HK-2 (cell line): ENCODE measurements around the gene FBXW8.

Source experiments
- DNase-seq: peaks from one replicate; pipeline ENCODE4 v3.0.0-alpha.2; 2018; ENCODE audit not compliant: unreplicated experiment

FBXW8 gene

DNA sequence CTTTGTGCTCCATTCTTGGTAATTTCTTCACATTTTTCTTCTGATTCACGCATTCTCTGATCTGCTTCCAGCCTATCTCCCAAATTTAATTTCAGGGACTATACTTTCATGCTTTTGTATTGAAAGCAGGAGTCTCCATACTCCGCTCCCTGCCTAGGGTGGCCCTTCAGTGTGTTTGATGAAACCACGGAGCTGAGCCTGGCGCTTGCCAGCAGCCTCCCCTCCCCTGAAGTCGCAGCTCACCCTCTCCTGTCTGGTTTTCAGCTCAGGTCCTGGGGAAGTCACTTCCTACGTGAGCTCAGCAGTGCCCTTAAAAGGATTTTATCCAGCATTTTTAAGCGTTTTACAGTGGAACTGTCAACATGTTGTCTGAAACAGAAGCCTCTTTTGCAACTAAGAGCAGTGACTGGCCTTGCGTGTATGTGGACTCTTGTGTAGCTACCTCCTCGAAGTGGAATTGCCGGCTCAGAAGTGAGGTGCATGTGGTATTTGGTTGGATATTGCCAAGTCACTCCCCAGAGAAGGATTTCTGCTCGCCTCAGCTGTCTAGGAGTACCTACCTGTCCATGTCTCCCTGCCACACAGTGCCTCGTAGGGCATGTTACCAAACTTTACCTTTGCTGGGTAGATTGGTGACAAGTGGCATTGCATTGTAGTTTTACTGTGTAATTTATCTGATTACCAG lies 109.9 kb downstream of the FBXW8 start:
- no peak for DNase-seq

DNA sequence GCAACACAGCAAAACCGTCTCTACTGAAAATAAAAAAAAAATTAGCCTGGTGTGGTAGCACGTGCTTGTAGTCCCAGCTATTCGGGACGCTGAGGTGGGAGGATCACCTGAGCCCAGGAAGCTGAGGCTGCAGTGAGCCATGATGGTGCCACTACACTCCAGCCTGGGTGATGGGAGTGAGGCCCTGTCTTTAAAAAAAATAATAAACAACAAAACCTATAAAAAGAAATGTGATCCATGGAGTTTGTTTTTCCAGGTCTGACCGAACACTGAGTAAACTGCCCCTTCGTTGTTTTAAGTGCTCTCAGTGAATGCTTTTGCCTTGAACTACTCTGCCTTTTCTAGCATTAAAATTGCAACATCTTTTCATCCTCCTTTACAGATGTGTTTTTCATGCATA lies 111.7 kb downstream of the FBXW8 start:
- no peak for DNase-seq

DNA sequence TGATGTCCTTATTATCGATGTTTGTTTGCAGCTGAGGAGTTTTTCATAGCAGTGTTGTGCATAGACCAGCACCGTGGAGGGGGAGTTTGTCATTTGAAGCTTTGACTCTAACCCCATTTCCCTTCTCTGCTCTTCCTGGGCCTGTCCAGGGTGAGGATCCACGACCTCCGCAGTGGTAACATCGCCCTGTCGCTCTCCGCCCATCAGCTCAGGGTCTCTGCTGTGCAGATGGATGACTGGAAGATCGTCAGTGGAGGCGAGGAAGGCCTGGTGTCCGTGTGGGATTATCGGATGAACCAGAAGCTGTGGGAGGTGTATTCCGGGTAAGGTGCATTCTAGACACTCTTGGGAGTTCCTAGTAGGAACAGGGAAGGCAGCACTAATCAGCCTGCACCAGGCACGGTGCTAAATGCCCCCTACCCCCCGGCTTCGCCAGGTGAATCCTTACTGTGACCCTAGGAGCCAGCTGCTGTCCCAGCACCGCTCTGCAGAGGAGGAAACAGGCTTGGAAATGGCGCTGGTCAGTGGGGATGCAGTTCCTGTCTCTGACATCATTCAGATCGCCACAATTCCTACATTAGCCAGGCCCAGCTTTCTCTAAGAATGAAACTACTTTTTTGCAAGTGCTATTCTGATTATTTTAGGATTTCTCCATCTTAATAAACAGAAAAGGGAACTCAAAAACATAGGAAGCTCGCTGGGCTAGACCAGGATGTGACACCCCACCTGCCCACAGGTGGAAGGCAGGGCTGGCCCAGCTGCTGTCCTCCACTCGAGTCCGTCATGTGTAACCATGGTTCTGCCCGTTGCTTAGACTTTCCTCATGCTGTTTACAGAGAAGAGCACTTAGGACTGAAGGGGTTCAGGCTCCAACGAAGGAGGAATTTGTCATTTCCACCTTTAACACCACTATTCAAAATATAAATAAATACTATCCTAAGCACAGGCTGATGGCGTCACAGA lies 113.5 kb downstream of the FBXW8 start:
- no peak for DNase-seq

DNA sequence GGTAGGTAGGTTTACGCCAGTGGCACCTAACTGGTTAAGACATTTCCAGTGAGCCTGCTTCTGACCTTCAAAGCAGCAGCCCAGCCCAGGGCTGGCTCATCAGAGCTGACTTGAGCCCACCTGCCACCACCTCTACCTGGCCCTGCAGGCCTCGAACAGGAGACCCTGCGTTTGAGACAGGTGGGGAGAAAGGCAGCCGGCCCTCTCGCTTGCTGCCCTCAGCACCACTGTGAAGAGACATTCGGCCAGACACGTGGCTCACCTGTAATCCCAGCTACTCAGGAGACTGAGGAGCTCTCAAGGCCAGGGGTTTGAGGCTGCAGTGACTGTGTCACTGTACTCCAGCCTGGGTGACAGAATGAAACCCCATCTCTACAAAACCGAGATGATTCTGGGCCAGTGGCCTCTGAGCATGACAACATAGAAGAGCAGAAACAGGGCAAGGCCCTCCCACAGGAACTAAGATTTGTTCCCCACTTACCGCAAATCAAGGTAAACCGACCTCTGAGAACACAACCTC lies 114.3 kb downstream of the FBXW8 start:
- DNase-seq = no peak

DNA sequence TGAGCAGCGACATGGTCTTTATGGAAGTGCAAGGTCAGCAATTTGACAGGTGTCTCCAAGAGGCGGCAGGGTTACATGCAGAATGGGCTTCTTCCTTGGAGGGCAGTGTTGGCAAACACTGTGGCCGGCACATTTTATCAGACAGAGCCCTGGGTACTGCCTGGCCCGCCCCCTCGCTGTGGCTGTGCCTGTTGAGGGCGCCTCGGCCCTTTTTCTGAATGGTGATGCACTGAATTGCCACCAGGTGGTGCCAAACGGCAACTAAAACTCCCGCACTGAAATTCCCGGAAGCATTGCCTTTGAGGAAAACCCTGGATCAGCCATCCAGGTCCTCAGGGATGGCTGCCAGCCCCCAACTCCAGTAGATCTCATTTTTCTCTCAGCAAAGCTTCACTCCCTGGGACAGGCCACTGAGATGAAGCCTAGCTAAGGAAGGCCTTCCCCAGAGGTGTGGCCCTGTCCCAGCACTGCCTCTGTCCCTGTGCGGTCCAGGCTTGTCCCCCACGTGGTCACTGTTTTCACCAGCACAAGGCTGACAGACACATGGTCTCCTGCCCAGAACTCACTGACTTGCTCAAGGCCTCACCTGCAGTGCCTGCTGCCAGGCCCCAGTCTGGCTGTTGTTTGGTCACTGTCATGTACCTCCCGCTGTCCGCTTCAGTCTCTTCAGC lies 114.9 kb downstream of the FBXW8 start:
- peak; percentile 76 for DNase-seq

DNA sequence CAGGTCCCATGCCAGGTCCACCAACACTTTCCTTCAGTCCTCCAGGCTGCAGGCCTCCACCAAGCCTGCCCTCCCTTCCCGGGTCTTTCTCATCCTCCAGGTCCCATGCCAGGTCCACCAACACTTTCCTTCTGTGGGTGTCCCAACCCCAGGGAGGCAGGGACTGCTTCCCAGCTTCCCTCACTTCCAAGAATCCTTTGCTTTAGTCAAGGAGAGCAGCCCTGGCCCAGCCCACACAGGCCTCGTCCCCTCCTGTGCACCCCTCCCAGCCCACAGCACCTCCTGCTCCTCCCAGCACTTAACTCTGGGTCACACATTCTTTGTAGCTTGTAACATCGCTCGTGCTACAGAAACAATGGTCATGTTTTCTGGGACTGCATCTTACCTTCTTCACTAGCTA lies 115.6 kb downstream of the FBXW8 start:
- no peak for DNase-seq

DNA sequence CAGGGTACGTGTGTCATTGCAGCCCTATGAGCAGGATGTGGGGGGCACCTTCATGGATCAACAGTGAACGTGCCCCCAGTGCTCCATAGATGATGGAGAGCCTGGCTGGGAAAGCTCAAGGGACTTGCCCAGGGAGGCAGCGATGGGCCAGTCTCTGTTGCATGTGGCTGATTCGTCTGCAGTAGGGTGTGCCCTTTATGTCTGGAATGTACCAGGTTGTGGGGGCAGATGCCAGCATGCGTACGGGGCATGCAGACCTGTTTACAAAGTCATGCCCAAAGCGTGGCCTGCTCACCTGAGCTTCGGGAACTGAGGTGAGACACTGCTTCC lies 116.1 kb downstream of the FBXW8 start:
- no peak for DNase-seq

DNA sequence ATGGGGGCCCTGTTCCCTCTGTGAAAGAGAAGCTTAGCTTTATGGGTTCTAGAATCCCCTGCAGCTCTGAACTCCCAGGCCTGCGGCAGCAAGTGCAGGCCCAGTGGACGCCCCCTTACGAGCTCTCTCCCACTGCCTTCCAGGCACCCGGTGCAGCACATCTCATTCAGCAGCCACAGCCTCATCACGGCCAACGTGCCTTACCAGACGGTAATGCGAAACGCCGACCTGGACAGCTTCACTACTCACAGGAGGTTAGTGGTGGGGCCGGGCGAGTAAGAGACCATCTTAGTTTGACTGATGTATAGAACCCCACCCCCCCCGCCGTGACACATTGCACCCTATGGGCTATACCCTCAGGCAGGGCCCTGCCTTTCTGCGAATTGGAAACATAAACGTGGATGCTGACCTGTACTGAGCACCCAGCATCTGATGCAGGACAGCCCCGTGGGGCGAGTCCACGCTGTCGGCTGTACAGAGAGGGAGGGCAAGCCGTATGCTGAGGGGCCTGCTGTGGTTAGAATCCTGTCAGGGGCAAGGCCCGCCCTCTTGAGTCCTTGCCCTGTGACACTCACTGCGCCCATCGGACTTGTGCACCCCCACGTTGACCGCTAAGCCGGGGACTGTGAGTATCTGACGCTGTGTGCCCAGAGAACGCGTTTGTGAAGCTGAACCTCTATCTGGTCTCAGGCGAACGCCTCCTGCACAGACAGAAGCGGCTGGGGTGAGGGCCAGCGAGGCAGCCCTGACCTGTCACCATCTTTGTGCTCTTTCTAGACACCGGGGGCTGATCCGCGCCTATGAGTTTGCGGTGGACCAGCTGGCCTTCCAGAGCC lies 116.7 kb downstream of the FBXW8 start:
- DNase-seq = no peak

DNA sequence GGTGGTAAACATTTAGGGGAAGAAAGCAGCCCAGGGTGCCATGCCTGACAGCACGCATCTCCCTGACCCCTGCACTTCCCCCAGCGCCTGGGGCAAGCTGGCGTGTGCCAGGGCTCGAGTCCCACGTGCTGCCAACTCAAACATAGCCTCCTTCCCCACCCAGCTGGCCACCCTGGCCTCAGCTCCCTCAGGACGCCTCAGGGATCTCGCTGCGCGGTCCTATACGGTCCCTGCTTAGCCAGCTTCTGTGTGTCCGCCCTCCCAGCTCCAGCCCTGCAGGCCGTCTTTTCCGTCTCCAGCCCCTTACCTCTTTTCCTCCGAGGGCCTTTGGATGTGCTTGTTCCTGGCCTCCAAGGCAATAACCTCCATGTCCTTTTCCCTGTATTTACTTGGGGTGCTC lies 117.5 kb downstream of the FBXW8 start:
- DNase-seq = no peak

DNA sequence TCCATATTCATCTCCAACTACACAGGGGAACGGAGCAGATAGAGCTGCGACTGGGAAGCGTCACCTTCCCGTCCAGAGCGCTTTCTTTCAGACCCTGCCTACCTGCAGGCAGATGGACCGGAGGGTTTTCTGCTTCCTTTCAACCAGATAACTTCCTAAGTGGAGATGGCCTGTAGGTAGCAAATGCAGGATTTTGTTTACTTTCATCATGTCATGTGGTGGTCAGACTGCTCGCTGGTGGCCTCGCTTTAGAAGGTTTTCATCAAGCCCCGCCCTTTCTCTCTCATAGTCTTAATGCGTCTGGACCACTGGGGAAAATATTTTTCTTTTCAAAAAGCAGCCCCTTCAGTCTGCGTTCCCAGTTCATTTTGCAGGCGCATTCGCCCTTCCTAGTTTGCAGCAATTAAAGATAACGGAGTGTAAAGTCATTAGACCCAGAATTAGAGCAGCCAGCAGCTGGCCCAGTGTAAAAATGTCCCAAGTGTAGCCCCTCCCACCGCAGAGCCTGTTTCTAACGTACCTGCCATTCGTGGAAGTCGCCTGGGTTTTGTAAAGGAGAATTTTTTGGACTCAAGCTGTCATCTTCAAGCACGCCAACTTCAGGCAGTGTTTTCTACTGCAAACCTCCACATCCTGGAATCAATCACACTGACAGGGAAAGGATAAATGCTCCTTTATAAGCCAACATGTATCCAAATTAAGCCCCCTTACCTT lies 119.6 kb downstream of the FBXW8 start:
- DNase-seq = no peak

DNA sequence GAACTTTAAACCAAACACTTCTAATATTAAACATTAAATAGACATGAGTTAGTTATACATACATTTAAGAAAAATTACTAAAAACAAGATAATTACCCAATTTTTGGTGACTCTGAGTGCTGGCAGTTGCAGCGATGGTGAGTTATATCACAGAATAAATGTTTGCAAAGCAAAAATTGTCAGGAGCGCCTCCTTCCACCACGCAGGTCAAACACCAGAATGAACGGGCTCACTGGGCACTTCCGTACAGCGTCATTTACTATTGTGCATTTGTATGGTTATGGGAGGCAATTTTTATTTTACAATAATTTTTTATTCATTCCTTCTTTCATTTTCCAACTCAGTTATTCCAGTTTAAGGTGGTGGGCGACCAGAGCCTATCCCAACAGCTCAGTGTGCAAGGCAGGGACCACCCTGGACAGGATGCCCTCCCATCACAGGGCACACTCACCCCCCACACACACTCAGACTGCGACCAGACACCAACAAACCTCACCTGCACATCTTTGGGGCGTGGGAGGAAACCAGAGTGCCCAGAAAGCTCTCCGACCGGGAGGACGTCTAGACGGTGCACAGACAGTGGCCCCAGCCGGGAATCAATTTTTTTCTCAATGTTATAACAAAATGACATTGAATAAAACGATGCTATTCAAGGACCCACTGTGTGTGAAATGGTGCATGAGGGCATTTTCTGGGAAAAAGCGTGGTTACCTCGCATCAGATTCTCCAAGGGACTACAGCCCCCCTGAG lies 121.3 kb downstream of the FBXW8 start:
- no peak for DNase-seq

DNA sequence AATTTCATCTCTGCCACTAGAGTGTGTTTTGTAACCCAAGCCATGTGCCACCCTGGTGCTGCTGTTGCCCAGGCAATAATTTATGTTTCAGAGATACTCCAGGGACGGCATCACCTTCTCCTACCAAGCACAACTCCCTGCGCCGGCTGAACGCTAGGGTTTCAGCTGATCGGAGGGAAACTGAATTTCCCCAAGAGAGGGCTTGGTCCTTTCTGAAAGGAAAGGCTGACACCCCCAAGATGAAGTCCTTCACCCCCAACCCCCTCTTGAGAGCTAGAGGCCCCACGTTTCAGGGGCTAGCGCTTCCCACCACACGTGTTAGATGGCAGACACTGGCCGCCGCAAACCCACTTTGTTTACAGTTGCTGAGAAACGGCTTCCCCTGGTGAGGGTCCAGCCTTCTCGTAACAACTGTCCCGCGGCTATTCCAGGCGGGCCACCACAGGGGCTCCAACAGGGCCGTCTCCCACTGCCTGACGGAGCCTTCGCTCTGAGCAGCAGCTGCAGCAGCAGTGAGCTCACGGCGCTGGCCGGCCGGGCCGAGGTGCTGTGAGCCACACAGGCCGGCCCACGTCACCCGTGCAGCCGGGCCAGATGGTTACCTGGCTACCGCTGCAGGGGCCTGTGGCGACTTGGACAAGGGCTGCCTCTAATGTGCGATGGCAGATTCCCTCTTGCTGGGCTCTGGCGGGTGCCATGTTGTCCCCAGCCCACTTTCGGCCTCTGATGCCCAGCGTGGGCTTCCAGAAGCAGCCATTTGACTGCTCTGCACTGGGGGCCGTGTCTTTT lies 122.0 kb downstream of the FBXW8 start:
- DNase-seq = no peak

DNA sequence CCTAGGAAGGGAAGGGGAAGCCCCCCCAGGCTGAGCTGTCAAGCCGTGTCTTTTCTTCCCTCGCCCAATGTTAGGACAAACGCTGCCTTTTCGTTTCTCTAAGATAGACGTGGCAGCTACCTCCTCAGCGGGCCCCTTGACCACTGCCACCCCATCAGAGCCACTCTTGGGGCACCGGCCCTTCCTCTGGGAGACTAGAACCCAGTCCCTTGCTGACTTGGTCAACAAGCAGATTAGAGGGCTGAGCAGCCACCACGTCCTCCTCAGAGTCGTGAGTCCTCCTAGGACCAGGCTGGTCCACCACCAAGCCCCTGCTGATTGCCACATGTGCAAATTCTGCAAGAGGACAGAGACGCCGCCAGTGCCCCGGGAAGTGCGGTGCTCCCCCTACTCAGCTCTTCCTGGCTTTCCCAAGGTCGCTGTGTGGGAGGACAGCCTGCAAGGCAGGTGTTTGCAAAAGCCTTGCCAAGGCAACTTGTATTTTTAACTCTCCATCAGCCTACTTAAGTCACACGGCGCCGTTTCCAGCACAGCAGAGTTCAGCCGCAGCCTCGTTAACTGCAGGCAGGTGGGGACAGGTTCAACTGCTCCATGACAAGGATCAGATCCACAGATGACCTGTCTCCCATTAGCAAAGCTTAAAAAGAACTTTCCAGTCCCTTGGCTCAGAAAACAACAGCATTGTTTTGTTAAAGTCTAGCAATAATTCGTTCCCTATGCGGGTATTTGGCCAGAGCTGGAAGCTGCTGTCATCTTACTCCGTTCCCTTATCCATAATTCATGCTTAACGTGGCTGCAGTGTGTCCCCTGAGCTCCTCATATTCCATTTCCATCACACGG lies 122.9 kb downstream of the FBXW8 start:
- DNase-seq = no peak

DNA sequence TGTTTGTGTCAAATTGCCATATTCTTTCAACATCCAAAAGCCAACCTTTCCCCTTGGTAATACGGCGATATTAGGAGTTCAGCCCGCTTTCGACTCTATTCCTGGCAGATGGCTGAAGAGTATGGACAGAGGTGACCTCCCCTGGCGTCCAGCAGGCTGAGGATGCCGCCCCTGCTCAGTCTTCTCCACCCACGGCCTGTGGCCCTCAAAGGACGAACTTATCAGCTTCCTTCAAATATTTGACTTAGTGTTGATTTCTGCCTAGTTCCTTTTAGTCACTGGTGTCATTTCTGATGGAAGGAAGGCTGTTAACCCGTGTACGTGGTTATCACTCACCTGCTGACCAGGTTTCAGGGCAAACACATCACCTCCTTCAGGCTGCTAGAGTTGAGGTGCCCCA lies 123.5 kb downstream of the FBXW8 start:
- no peak for DNase-seq

DNA sequence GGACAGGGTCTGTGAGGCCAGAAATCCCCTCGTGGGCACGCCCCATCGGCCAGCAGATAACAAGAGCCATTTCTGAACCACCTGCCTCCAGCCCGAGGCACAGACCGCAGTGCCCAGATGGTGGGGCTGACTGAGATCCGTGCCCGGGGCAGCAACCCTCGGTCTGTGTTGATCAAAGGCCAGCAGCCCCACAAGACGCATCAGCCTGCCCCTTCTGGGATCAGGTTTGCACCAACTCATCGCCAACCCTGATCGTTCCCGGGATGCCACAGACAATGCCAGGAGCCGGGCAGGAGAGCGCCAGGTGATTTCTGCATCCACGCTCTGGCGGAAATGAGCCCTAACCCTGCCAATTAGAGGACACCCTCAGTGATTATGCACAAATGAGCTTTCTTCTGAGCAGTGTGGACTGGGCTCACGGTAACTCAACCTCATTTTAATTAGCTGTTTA lies 124.0 kb downstream of the FBXW8 start:
- DNase-seq = no peak

DNA sequence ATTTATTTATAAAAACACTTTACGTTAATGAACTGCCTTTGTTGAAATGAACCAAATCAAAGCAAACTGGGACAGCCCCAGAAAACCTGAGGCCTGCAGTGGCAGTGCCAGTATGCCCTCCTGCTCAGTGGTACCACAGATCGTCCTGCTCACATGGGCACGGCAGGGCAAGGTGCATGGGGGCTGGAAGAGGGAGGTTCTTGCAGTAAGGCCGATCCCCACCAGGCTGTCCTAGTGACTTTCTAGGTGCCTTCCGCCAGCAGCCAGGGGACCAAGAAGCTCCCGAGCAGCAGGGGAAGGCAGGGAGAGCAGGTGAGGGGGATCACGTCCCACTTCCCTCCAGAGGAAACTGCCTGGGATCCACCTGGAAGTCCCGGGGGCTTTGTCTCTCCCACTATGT lies 124.5 kb downstream of the FBXW8 start:
- no peak for DNase-seq

DNA sequence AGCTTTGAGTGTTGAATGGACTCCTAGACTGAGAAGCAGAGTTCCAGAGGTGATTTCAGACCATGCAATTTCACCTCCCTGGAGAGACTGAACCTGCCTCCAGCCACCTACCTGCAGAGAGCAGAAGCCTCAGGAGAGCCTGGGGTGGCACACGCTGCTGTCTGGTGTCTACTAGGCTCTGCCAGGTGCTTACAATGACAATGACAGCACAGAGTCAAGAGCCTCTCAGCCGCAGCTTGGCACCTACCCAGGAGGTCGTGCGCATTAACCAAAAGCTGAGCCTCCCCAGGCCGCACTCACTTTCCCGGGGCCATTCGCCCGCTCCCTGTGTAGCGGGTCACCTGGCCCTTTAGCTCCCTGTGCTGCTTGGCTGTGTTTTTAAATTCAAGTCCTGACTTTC lies 125.3 kb downstream of the FBXW8 start:
- no peak for DNase-seq

DNA sequence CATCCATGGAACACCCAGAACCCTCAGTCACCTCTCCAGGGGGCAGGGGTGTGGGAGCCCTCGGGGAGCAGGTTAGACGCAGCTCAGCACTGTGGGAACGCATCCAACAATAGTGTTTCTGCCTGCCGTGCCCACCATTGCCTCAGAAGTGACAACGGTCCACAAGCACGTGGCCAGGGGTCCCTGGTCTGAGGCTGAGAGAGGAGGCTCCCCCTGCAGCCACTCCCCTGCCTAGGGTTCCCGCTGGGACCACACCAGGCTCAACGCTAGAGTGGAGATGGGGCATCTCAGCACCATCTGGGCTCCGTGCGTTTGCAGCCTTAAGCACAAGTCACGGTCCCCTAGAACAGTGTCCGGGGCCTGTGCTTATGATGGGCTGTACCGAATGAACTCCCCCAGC lies 125.8 kb downstream of the FBXW8 start:
- no peak for DNase-seq
